C4-2B (cell line): ENCODE data around the gene CACNA1G.

Experiments
- H3K27ac ChIP-seq: fragments of 450-650 bp; 2 replicates; pipeline ENCODE4 v1.5.1; 2017
- CTCF ChIP-seq: fragments of 450-650 bp; conservative IDR thresholded peaks from 2 replicates; pipeline ENCODE4 v1.5.1; 2017; ENCODE audit warnings: mild to moderate bottlenecking
- ZFX ChIP-seq: fragments of 450-650 bp; IDR thresholded peaks from 2 replicates; pipeline ENCODE4 v1.6.1; 2017

Gene CACNA1G

GRCh38 chr17:50619489-50619888 is 59.0 kb downstream of the CACNA1G start:
- TF ChIP-seq ZFX = no peak
- no peak for TF ChIP-seq CTCF
- H3K27ac ChIP-seq = no peak overlapping the region

GRCh38 chr17:50620237-50620636 is 59.7 kb downstream of the CACNA1G start:
- TF ChIP-seq CTCF (no peak), ZFX (no peak)
- no peak overlapping the region for H3K27ac ChIP-seq

GRCh38 chr17:50620858-50621257 is 60.3 kb downstream of the CACNA1G start:
- no peak for TF ChIP-seq CTCF
- H3K27ac ChIP-seq = no peak overlapping the region

- H3K27ac ChIP-seq = no peak overlapping the region
- TF ChIP-seq CTCF (no peak), ZFX (no peak)
Measured at GRCh38 chr17:50621574-50622031, 61.1 kb downstream of the CACNA1G start.

- TF ChIP-seq CTCF (no peak), ZFX (no peak)
- no peak overlapping the region for H3K27ac ChIP-seq
Measured at GRCh38 chr17:50624321-50624934, 63.9 kb downstream of the CACNA1G start.

- TF ChIP-seq CTCF (no peak), ZFX (no peak)
- H3K27ac ChIP-seq = peak overlapping the region; percentile 15
Measured at GRCh38 chr17:50625032-50625871, 64.7 kb downstream of the CACNA1G start.

DNA sequence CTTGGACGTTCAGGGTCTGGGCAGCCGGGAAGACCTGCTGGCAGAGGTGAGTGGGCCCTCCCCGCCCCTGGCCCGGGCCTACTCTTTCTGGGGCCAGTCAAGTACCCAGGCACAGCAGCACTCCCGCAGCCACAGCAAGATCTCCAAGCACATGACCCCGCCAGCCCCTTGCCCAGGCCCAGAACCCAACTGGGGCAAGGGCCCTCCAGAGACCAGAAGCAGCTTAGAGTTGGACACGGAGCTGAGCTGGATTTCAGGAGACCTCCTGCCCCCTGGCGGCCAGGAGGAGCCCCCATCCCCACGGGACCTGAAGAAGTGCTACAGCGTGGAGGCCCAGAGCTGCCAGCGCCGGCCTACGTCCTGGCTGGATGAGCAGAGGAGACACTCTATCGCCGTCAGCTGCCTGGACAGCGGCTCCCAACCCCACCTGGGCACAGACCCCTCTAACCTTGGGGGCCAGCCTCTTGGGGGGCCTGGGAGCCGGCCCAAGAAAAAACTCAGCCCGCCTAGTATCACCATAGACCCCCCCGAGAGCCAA is 65.6 kb downstream of the CACNA1G start:
- peak; percentile 71 for TF ChIP-seq CTCF
- no peak; the same call in 1 of the 2 replicates for TF ChIP-seq ZFX

More for the DNA sequence above, 65.6 kb downstream of the CACNA1G start:
- H3K27ac ChIP-seq = peak overlapping the region; percentile 15
